Stomach (tissue), 4 donors: ENCODE results near the gene EIF2S3B.
"Not testable (repeated sequence)": the region's sequence is repeated elsewhere in the genome, so short reads cannot be mapped to it uniquely, and the experiment has no call there.

Source experiments
- CTCF ChIP-seq, 7 experiments: fragments of 450-650 bp in 4 of 7; fragments of 200-600 bp in 3 of 7; sonication (generic) in 3 of 7; IDR thresholded peaks; one replicate each; pipeline ENCODE4 v1.5.1; 2016 to 2019; ENCODE audit warnings: antibody characterized with exemption in 7 of 7, control low read depth in 2 of 7, mild to moderate bottlenecking in 1 of 7
- EP300 ChIP-seq: sonication (generic); formaldehyde crosslinking; IDR thresholded peaks from one replicate; pipeline ENCODE4 v1.6.1; 2017; ENCODE audit warnings: antibody characterized with exemption
- POLR2A ChIP-seq, 4 donors: fragments of 450-650 bp; IDR thresholded peaks; one replicate each; pipeline ENCODE4 v1.6.1; 2016; ENCODE audit warnings: antibody characterized with exemption in 4 of 4, control low read depth in 2 of 4, mild to moderate bottlenecking in 1 of 4, moderate library complexity in 1 of 4

- TF ChIP-seq CTCF (IDR thresholded peaks at IDR 0.05); POLR2A (IDR thresholded peaks at IDR 0.05); EP300: not testable (repeated sequence)
Measured at GRCh38 chr12:10481901-10482300, 23.8 kb upstream of the EIF2S3B start.
